Naive thymus-derived CD4-positive, alpha-beta T cell (primary cell): ENCODE measurements around the gene MS4A2. TPM values are rescaled to one million over a fixed set of nuclear protein-coding genes. Genes with fewer than 3 reads are reported as not detected.
"Not testable (repeated sequence)": the region's sequence is repeated elsewhere in the genome, so short reads cannot be mapped to it uniquely, and the experiment has no call there.

Experiments
- ATAC-seq: fragments of 150-1000 bp; cut with Tn5 transposase; 2 replicates; pipeline ENCODE4 v1.10.0; 2021; ENCODE audit warnings: mild to moderate bottlenecking, moderate library complexity
- CTCF ChIA-PET: fragments of 350-600 bp; sonication (Branson Sonifier 250); formaldehyde crosslinking; loops from one replicate; lab custom pipeline; 2021; ENCODE audit warnings: antibody characterized with exemption; lab: Charles Lee
- POLR2A ChIA-PET: fragments of 350-600 bp; sonication (Branson Sonifier 250); formaldehyde crosslinking; loops from one replicate; lab custom pipeline; 2021; ENCODE audit warnings: antibody characterized with exemption, inconsistent platforms; lab: Charles Lee
- DNase-seq, 9 donors: peaks; one replicate each; pipeline versions ENCODE4 v3.0.0 to v3.0.0-alpha.2; 2020 to 2022; ENCODE audit warnings: mixed read lengths in 1 of 9
- H3K27ac ChIP-seq: one replicate; pipeline ENCODE4 v1.7.0; 2013; ENCODE audit warnings: mild to moderate bottlenecking, low read depth, low read length, moderate library complexity
- H3K27me3 ChIP-seq, 2 donors: one replicate each; pipeline ENCODE4 v1.7.0; 2013; ENCODE audit warnings: low read length in 2 of 2, mild to moderate bottlenecking in 2 of 2, moderate library complexity in 2 of 2; ENCODE audit not compliant: control insufficient read depth in 2 of 2, insufficient read depth in 2 of 2
- H3K36me3 ChIP-seq, 3 experiments: 1 replicate in 2 of 3; 2 replicates in 1 of 3; pipeline ENCODE4 v1.7.0; 2013; ENCODE audit warnings: low read length in 3 of 3, mild to moderate bottlenecking in 3 of 3, moderate library complexity in 1 of 3; ENCODE audit not compliant: insufficient read depth in 3 of 3, control insufficient read depth in 2 of 3
- H3K4me1 ChIP-seq, 2 donors: one replicate each; pipeline ENCODE4 v1.7.0; 2013; ENCODE audit warnings: low read length in 2 of 2, mild to moderate bottlenecking in 2 of 2, moderate library complexity in 1 of 2; ENCODE audit not compliant: control insufficient read depth in 2 of 2, insufficient read depth in 2 of 2
- H3K4me3 ChIP-seq: 2 replicates; pipeline ENCODE4 v1.7.0; 2013; ENCODE audit warnings: mild to moderate bottlenecking, low read length
- H3K9me3 ChIP-seq, 3 experiments: 1 replicate in 2 of 3; 2 replicates in 1 of 3; pipeline ENCODE4 v1.7.0; 2013; ENCODE audit warnings: low read length in 3 of 3; ENCODE audit not compliant: control insufficient read depth in 2 of 3
- H3K27ac Mint-ChIP-seq, 9 donors: one replicate each; pipeline ENCODE4 v1.8.0; 2020 to 2022; ENCODE audit warnings: mixed read lengths in 9 of 9, mild to moderate bottlenecking in 8 of 9, moderate library complexity in 5 of 9, inconsistent platforms in 2 of 9
- H3K27me3 Mint-ChIP-seq, 5 donors: one replicate each; pipeline ENCODE4 v1.8.0; 2021 to 2022; ENCODE audit warnings: mixed read lengths in 5 of 5, mild to moderate bottlenecking in 1 of 5
- H3K36me3 Mint-ChIP-seq, 5 donors: one replicate each; pipeline ENCODE4 v1.8.0; 2020 to 2022; ENCODE audit warnings: mixed read lengths in 5 of 5, mild to moderate bottlenecking in 3 of 5, inconsistent platforms in 1 of 5
- H3K4me1 Mint-ChIP-seq, 7 donors: one replicate each; pipeline ENCODE4 v1.8.0; 2020 to 2022; ENCODE audit warnings: mixed read lengths in 7 of 7, mild to moderate bottlenecking in 3 of 7, inconsistent platforms in 1 of 7
- H3K4me3 Mint-ChIP-seq, 10 donors: one replicate each; pipeline ENCODE4 v1.8.0; 2020 to 2022; ENCODE audit warnings: mild to moderate bottlenecking in 10 of 10, mixed read lengths in 10 of 10, moderate library complexity in 6 of 10, inconsistent platforms in 2 of 10
- H3K9me3 Mint-ChIP-seq, 11 donors: one replicate each; pipeline ENCODE4 v1.8.0; 2020 to 2022; ENCODE audit warnings: mixed read lengths in 11 of 11, mild to moderate bottlenecking in 4 of 11, inconsistent platforms in 1 of 11, moderate library complexity in 1 of 11
- intact Hi-C, 2 donors: fragments of 100-400 bp; cut with micrococcal nuclease; formaldehyde crosslinking; loops; one replicate each; pipeline ENCODE4 v1.15.1; 2023
- polyA plus RNA-seq, 2 donors: library from polyadenylated mRNA; unstranded; fragments of 300-500 nt; fragmentation: Illumina TruSeq; gene quantifications; one replicate each; pipeline ENCODE4 v1.2.3, GENCODE V29; 2021
- total RNA-seq, 6 experiments: library from RNA in 5 of 6; stranded (reverse) in 5 of 6; gene quantifications; 1 replicate in 5 of 6; 2 replicates in 1 of 6; pipeline ENCODE4 v1.2.3 and lab custom pipeline; 2021 to 2026

Gene MS4A2
- 1 to 10 TPM in 2 of 5 experiments, not detected in 3; 2.3 to 7.6 TPM for total RNA-seq
- polyA plus RNA-seq: not detected
- not detected for total RNA-seq (lab: John Stamatoyannopoulos, UW)

DNA sequence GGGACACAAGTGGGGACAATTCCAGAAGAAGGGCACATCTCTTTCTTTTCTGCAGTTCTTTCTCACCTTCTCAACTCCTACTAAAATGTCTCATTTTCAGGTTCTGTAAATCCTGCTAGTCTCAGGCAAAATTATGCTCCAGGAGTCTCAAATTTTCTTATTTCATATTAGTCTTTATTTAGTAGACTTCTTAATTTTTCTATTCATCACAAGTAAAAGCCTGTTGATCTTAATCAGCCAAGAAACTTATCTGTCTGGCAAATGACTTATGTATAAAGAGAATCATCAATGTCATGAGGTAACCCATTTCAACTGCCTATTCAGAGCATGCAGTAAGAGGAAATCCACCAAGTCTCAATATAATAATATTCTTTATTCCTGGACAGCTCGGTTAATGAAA, at the start of gene MS4A2:
Gene MS4A2, plus strand, starts transcription at position 301 of the 400 bp plus-strand sequence. CDS start 102 bp downstream, outside the sequence.
- H3K9me3 Mint-ChIP-seq: peaks cover 0 to 4% (median 0%) of the 10 kb centered on the region in 11 donors
- CTCF ChIA-PET: no interaction called here
- H3K4me1 ChIP-seq: no peaks in the 10 kb centered on the region

GRCh38 chr11:60040109-60040508, 48.4 kb upstream of the MS4A2 start, which contains the start of gene OOSP2:
Gene OOSP2 (plus strand): TSS chr11:60040409. CDS start chr11:60040460, 51 bp downstream.
- Mint-ChIP-seq H3K27me3 (peaks cover 0 to 10% (median 9%) of the 10 kb centered on the region in 5 donors), H3K27ac (no peak within 1 kb of the TSS), H3K4me1 (no peaks in the 10 kb centered on the region), H3K36me3 (no peaks in the 10 kb centered on the region), H3K4me3 (no peak within 1 kb of the TSS), H3K9me3 (peaks cover 0 to 2% (median 0%) of the 10 kb centered on the region in 11 donors)
- H3K9me3 ChIP-seq: no peaks in the 10 kb centered on the region
- intact Hi-C loops: no loop called here
- CTCF ChIA-PET: no interaction called here
- no peak for ATAC-seq
- H3K27ac ChIP-seq: no peak within 1 kb of the TSS
- DNase-seq: no peak
- POLR2A ChIA-PET: no interaction called here
- H3K27me3 ChIP-seq: no peaks in the 10 kb centered on the region
- H3K4me1 ChIP-seq: no peaks in the 10 kb centered on the region
- H3K4me3 ChIP-seq: no peak within 1 kb of the TSS
- H3K36me3 ChIP-seq: no peaks in the 10 kb centered on the region

More for the DNA sequence above, at the start of gene MS4A2:
- H3K4me3 Mint-ChIP-seq: no peak within 1 kb of the TSS
- H3K4me1 Mint-ChIP-seq: no peaks in the 10 kb centered on the region
- no peak within 1 kb of the TSS for H3K27ac Mint-ChIP-seq
- DNase-seq (no peak), ATAC-seq (no peak)
- Histone ChIP-seq H3K9me3 (no peaks in the 10 kb centered on the region), H3K36me3 (no peaks in the 10 kb centered on the region), H3K27me3 (no peaks in the 10 kb centered on the region), H3K4me3 (no peak within 1 kb of the TSS), H3K27ac (no peak within 1 kb of the TSS)
- intact Hi-C loops: no loop called here
- POLR2A ChIA-PET: no interaction called here
- no peaks in the 10 kb centered on the region for H3K36me3 Mint-ChIP-seq
- peaks cover 4 to 49% (median 17%) of the 10 kb centered on the region in 5 donors for H3K27me3 Mint-ChIP-seq

GRCh38 chr11:60050422-60050821, 38.0 kb upstream of the MS4A2 start:
- intact Hi-C loops, H3K4me1 Mint-ChIP-seq, POLR2A ChIA-PET: not testable (repeated sequence)

GRCh38 chr11:60050839-60051238, 37.6 kb upstream of the MS4A2 start:
- H3K36me3 ChIP-seq, H3K4me1 Mint-ChIP-seq, H3K27me3 Mint-ChIP-seq, H3K27me3 ChIP-seq, H3K4me1 ChIP-seq, ATAC-seq, H3K9me3 Mint-ChIP-seq, H3K27ac Mint-ChIP-seq, H3K4me3 ChIP-seq, CTCF ChIA-PET, POLR2A ChIA-PET, H3K27ac ChIP-seq, intact Hi-C loops, H3K36me3 Mint-ChIP-seq, DNase-seq, H3K4me3 Mint-ChIP-seq, H3K9me3 ChIP-seq: not testable (repeated sequence)

More at GRCh38 chr11:60050422-60050821, 38.0 kb upstream of the MS4A2 start:
- H3K27ac ChIP-seq, H3K4me3 ChIP-seq, H3K27me3 ChIP-seq, H3K4me3 Mint-ChIP-seq, H3K36me3 Mint-ChIP-seq, CTCF ChIA-PET, H3K4me1 ChIP-seq, H3K27ac Mint-ChIP-seq, H3K36me3 ChIP-seq, H3K9me3 Mint-ChIP-seq, ATAC-seq, H3K9me3 ChIP-seq, DNase-seq: not testable (repeated sequence)
- peaks cover 4 to 12% (median 10%) of the 10 kb centered on the region in 5 donors for H3K27me3 Mint-ChIP-seq

- H3K4me3 Mint-ChIP-seq: no peak within 1 kb of the TSS
- ChIA-PET CTCF (no interaction called here), POLR2A (no interaction called here)
- intact Hi-C loops: no loop called here
- DNase-seq (no peak), ATAC-seq (peak; percentile 36)
- H3K27ac ChIP-seq: no peak within 1 kb of the TSS
- H3K27me3 Mint-ChIP-seq: peaks cover 0 to 7% (median 4%) of the 10 kb centered on the region in 5 donors
- no peak within 1 kb of the TSS for H3K27ac Mint-ChIP-seq
- peaks cover 0 to 4% (median 0%) of the 10 kb centered on the region in 11 donors for H3K9me3 Mint-ChIP-seq
- no peak within 1 kb of the TSS for H3K4me3 ChIP-seq
- peaks cover 0 to 4% (median 0%) of the 10 kb centered on the region in 7 donors for H3K4me1 Mint-ChIP-seq
- no peaks in the 10 kb centered on the region for H3K4me1 ChIP-seq
- H3K36me3 Mint-ChIP-seq: no peaks in the 10 kb centered on the region
- H3K36me3 ChIP-seq: no peaks in the 10 kb centered on the region
- H3K9me3 ChIP-seq: no peaks in the 10 kb centered on the region
- H3K27me3 ChIP-seq: no peaks in the 10 kb centered on the region
Measured at GRCh38 chr11:60056349-60056969, 32.0 kb upstream of the MS4A2 start, which contains the start of gene MS4A3. Gene MS4A3 (plus strand): TSS chr11:60056665. CDS start chr11:60061161, 4,496 bp downstream.

DNA sequence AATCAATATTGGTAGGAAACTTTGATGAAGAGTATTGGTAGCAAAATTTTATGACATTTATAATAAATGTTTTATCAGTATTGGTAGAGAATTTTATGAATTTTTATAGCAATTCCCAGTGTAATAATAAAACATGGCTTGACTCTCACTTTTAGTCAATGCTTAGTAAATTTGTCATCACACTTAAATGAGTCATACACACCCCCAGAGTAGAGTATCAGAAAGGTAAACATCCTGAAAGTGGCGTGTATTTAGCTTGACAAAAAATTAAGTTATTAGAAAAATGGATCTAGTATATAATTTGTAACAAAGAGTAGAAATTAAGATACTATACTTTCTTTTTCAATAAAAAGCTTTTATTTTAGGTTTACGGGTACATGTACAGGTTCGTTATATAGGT, 29.4 kb upstream of the MS4A2 start:
- H3K4me3 ChIP-seq: no peak overlapping the region
- intact Hi-C loops: no loop called here
- no peaks in the 10 kb centered on the region for H3K27me3 ChIP-seq
- Mint-ChIP-seq H3K9me3 (peaks cover 0 to 2% (median 0%) of the 10 kb centered on the region in 11 donors), H3K27ac (no peak overlapping the region), H3K4me1 (peaks cover 0 to 4% (median 0%) of the 10 kb centered on the region in 7 donors), H3K36me3 (no peaks in the 10 kb centered on the region), H3K4me3 (no peak overlapping the region), H3K27me3 (peaks cover 0 to 3% (median 0%) of the 10 kb centered on the region in 5 donors)
- ChIA-PET POLR2A (no interaction called here), CTCF (no interaction called here)
- H3K4me1 ChIP-seq: no peaks in the 10 kb centered on the region
- H3K27ac ChIP-seq: no peak overlapping the region
- DNase-seq: no peak
- no peaks in the 10 kb centered on the region for H3K9me3 ChIP-seq
- no peaks in the 10 kb centered on the region for H3K36me3 ChIP-seq
- no peak for ATAC-seq
